Measurements from ENCODE around the gene PAPPA.

The PAPPA gene

DNA sequence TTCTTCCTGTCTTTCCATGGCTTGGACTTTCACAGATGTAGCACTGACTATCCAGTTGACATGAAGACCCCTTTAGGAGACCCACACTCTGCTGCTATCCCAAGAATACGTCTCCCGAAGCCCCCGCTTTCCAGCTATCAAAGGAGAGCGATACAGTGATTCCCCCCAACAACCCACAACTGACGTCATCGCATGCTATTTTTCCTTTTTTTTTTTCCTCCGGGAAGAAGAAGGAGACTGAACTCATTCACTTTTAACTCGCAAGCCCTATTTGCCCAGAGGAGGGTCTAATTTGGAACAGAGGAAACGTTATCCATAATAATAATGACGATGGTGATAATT, 2.1 kb downstream of the PAPPA start:
- H3K36me3 ChIP-seq (ENCODE audit: low read length) = no peaks in the 10 kb centered on the region
- H3K79me2 ChIP-seq (ENCODE audit: insufficient read depth, low read length) = no peaks in the 10 kb centered on the region
- H3K9me3 ChIP-seq (ENCODE audit: insufficient read depth, low read length) = no peaks in the 10 kb centered on the region
- no peak overlapping the region for H3K9ac ChIP-seq (ENCODE audit: low read length)
- H4K20me1 ChIP-seq (ENCODE audit: low read depth, low read length) = no peaks in the 10 kb centered on the region
- H3K27me3 ChIP-seq (ENCODE audit: low read length) = no peaks in the 10 kb centered on the region
- no peak overlapping the region for H3K4me3 ChIP-seq (ENCODE audit: insufficient read depth, low read length, poor library complexity, severe bottlenecking)
- H3F3A ChIP-seq (ENCODE audit: insufficient read depth) = no peaks in the 10 kb centered on the region
- no peaks in the 10 kb centered on the region for H3K9me2 ChIP-seq (replicated peaks; ENCODE audit: insufficient read depth, low read length)
- H3K27ac ChIP-seq (ENCODE audit: low read depth, low read length) = no peak overlapping the region
- no peak overlapping the region for H2AFZ ChIP-seq (ENCODE audit: low read depth, low read length, severe bottlenecking)
- TF ChIP-seq EZH2phosphoT487 (conservative IDR thresholded peaks at IDR 0.05; ENCODE audit: low read length) = no peak
- TF ChIP-seq, protein P1, sequence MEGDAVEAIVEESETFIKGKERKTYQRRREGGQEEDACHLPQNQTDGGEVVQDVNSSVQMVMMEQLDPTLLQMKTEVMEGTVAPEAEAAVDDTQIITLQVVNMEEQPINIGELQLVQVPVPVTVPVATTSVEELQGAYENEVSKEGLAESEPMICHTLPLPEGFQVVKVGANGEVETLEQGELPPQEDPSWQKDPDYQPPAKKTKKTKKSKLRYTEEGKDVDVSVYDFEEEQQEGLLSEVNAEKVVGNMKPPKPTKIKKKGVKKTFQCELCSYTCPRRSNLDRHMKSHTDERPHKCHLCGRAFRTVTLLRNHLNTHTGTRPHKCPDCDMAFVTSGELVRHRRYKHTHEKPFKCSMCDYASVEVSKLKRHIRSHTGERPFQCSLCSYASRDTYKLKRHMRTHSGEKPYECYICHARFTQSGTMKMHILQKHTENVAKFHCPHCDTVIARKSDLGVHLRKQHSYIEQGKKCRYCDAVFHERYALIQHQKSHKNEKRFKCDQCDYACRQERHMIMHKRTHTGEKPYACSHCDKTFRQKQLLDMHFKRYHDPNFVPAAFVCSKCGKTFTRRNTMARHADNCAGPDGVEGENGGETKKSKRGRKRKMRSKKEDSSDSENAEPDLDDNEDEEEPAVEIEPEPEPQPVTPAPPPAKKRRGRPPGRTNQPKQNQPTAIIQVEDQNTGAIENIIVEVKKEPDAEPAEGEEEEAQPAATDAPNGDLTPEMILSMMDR (IDR thresholded peaks at IDR 0.05; ENCODE audit: insufficient read depth, low read length, poor library complexity, severe bottlenecking) = no peak
- no peak overlapping the region for H3K4me2 ChIP-seq (ENCODE audit: low read depth, low read length, poor library complexity, severe bottlenecking)

DNA sequence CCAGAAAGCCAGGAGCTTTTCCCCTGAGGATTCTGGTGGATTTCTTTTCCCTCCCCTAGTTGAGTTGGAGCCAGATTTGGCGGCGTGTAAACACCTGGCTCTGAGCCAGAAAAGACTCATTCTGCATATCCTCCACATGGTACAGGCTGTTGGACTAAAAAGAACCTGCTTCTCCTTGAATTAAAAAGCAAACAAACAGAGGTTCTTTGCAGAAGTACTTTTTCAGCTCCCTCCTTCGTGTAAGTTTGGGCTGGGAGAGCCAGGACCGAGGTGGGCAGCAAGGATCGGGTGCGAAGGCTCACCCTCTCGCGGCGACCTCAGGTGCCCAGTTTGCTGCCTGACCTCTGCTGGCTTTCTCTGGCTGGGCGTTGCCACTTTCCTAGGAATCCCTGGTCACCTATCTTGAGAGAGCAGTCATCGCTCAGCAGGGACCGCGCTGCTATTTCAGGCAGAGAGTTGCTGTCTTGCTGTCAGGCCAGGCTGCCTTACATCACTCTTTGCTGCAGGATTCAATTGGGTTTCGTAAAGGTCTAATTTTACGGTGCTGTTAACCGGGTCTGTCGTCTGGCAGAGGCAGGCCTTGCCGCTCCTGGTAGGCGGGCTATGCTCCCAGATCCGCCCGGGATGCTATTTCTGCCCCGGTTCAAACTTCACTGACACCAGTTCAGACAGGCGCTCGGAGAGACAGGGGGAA, 3.2 kb downstream of the PAPPA start:
- Histone ChIP-seq H3K9me3 (ENCODE audit: insufficient read depth, low read length) (no peaks in the 10 kb centered on the region), H3K9ac (ENCODE audit: low read length) (no peak overlapping the region), H3K4me2 (ENCODE audit: low read depth, low read length, poor library complexity, severe bottlenecking) (no peak overlapping the region), H3K4me3 (ENCODE audit: insufficient read depth, low read length, poor library complexity, severe bottlenecking) (no peak overlapping the region), H3K36me3 (ENCODE audit: low read length) (no peaks in the 10 kb centered on the region), H3F3A (ENCODE audit: insufficient read depth) (no peaks in the 10 kb centered on the region), H4K20me1 (ENCODE audit: low read depth, low read length) (no peaks in the 10 kb centered on the region), H2AFZ (ENCODE audit: low read depth, low read length, severe bottlenecking) (no peak overlapping the region), H3K27me3 (ENCODE audit: low read length) (no peaks in the 10 kb centered on the region), H3K9me2 (replicated peaks; ENCODE audit: insufficient read depth, low read length) (no peaks in the 10 kb centered on the region), H3K27ac (ENCODE audit: low read depth, low read length) (no peak overlapping the region), H3K79me2 (ENCODE audit: insufficient read depth, low read length) (no peaks in the 10 kb centered on the region)
- no peak for TF ChIP-seq EZH2phosphoT487 (conservative IDR thresholded peaks at IDR 0.05; ENCODE audit: low read length)
- TF ChIP-seq, protein P1 (IDR thresholded peaks at IDR 0.05; ENCODE audit: insufficient read depth, low read length, poor library complexity, severe bottlenecking) = no peak

DNA sequence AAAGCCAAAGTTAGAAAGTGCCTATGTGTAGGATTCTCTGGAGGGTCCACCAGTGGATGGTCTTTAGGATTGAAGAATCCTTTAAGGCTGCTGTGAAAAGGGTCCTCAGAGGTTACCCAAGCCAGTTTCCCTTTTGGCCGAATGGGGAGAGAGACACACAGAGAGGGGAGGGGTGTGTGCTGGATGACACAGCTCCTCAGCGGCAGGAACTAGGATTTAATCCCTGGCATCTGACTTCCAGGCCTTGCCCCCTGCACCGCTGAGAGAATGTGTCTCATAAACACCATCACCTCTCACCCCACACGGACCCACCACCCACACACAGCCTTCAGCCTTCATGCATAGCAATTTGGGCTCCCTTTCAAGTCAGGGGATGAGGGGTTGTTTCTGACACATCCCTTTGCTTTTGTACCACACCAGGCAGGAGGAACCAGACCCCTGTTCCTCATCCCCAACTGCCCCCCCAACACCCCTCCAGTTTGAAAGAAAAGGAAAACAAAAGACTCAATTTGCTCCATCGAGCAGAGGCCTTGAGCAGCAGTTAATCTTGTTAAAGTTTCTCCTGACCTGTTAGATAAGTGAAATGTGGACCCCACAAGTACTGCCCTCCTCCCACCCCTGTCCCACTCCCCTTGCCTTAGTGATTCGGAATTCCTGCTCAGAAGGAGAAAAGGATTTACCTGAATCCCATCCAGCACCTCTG, 4.0 kb downstream of the PAPPA start:
- TF ChIP-seq EZH2phosphoT487 (conservative IDR thresholded peaks at IDR 0.05; ENCODE audit: low read length) = no peak
- TF ChIP-seq, protein P1 (IDR thresholded peaks at IDR 0.05; ENCODE audit: insufficient read depth, low read length, poor library complexity, severe bottlenecking) = no peak
- H3K9ac ChIP-seq (ENCODE audit: low read length) = no peak overlapping the region
- H3K4me2 ChIP-seq (ENCODE audit: low read depth, low read length, poor library complexity, severe bottlenecking) = no peak overlapping the region

More for the DNA sequence above, 4.0 kb downstream of the PAPPA start:
- no peaks in the 10 kb centered on the region for H3K27me3 ChIP-seq (ENCODE audit: low read length)
- H3K9me2 ChIP-seq (replicated peaks; ENCODE audit: insufficient read depth, low read length) = no peaks in the 10 kb centered on the region
- no peaks in the 10 kb centered on the region for H3K36me3 ChIP-seq (ENCODE audit: low read length)
- no peaks in the 10 kb centered on the region for H4K20me1 ChIP-seq (ENCODE audit: low read depth, low read length)
- H3K4me3 ChIP-seq (ENCODE audit: insufficient read depth, low read length, poor library complexity, severe bottlenecking) = no peak overlapping the region
- no peak overlapping the region for H2AFZ ChIP-seq (ENCODE audit: low read depth, low read length, severe bottlenecking)
- H3K79me2 ChIP-seq (ENCODE audit: insufficient read depth, low read length) = no peaks in the 10 kb centered on the region
- no peaks in the 10 kb centered on the region for H3K9me3 ChIP-seq (ENCODE audit: insufficient read depth, low read length)
- H3F3A ChIP-seq (ENCODE audit: insufficient read depth) = no peaks in the 10 kb centered on the region
- H3K27ac ChIP-seq (ENCODE audit: low read depth, low read length) = no peak overlapping the region

Data from SU-DHL-6 (cell line).